Uterus (tissue), 2 donors: ENCODE measurements around the gene GMDS.

ENCODE experiments used
- CTCF ChIP-seq, 4 experiments: fragments of 200-600 bp in 2 of 4; fragments of 450-650 bp in 2 of 4; sonication (generic) in 2 of 4; IDR thresholded peaks; one replicate each; pipeline ENCODE4 v1.5.1; 2016 to 2019; ENCODE audit warnings: antibody characterized with exemption in 4 of 4, mild to moderate bottlenecking in 2 of 4, moderate library complexity in 1 of 4
- POLR2A ChIP-seq, 2 donors: fragments of 450-650 bp; IDR thresholded peaks; one replicate each; pipeline ENCODE4 v1.6.1; 2016; ENCODE audit warnings: antibody characterized with exemption in 2 of 2, mild to moderate bottlenecking in 1 of 2, moderate library complexity in 1 of 2

GRCh38 chr6:1640476-1640875, 604.9 kb downstream of the GMDS start:
- no peak for TF ChIP-seq CTCF (IDR thresholded peaks at IDR 0.05)
- TF ChIP-seq POLR2A (IDR thresholded peaks at IDR 0.05): no peak
